Measurements from ENCODE around the gene GTF2H4. TPM values are rescaled to one million over a fixed set of nuclear protein-coding genes. Genes with fewer than 3 reads are reported as not detected.

Gene GTF2H4
- total and polyA plus RNA-seq, 4 donors: 6.2 to 15.8 (median 12.3) TPM

- H3K27me3 ChIP-seq (ENCODE audit: control insufficient read depth in 4 of 4, insufficient read depth in 4 of 4, low read length in 3 of 4): peaks cover 0 to 5% (median 2%) of the 10 kb centered on the region in 4 donors
- H3K4me3 ChIP-seq (ENCODE audit: low read depth in 1 of 3, low read length in 3 of 3): no peak within 1 kb of the TSS
- H3K36me3 ChIP-seq (ENCODE audit: control insufficient read depth in 4 of 4, insufficient read depth in 3 of 4, low read depth in 1 of 4, low read length in 3 of 4): no peaks in the 10 kb centered on the region
- no peak for DNase-seq (ENCODE audit: low spot score)
- no peak within 1 kb of the TSS for H3K27ac ChIP-seq (ENCODE audit: low read depth in 1 of 2, low read length in 2 of 2)
- WGBS: 44% methylated on average over 16 of the region's 16 CpGs
- TF ChIP-seq RXRA (IDR thresholded peaks at IDR 0.05) (peak in 1 of 2 donors; percentile 27), ATF3 (IDR thresholded peaks at IDR 0.05) (no peak)
- H3K4me1 ChIP-seq (ENCODE audit: control insufficient read depth in 4 of 4, insufficient read depth in 4 of 4, low read length in 3 of 4): no peaks in the 10 kb centered on the region
- H3K9ac ChIP-seq (ENCODE audit: low read depth in 1 of 2, low read length in 2 of 2): no peak within 1 kb of the TSS
- H3K9me3 ChIP-seq (ENCODE audit: control insufficient read depth in 4 of 4, low read length in 3 of 4): no peaks in the 10 kb centered on the region
Observed at GRCh38 chr6:30940361-30940986, 32.5 kb downstream of the GTF2H4 start, which contains the start of gene MUCL3. Gene MUCL3 (plus strand): TSS chr6:30940973. CDS start chr6:30941000, 27 bp downstream.

- Histone ChIP-seq H3K4me3 (ENCODE audit: low read depth in 1 of 3, low read length in 3 of 3) (no peak overlapping the region), H3K9me3 (ENCODE audit: control insufficient read depth in 4 of 4, low read length in 3 of 4) (no peaks in the 10 kb centered on the region), H3K9ac (ENCODE audit: low read depth in 1 of 2, low read length in 2 of 2) (no peak overlapping the region), H3K27me3 (ENCODE audit: control insufficient read depth in 4 of 4, insufficient read depth in 4 of 4, low read length in 3 of 4) (peaks cover 0 to 2% (median under 1%) of the 10 kb centered on the region in 4 donors), H3K27ac (ENCODE audit: low read depth in 1 of 2, low read length in 2 of 2) (no peak overlapping the region), H3K4me1 (ENCODE audit: control insufficient read depth in 4 of 4, insufficient read depth in 4 of 4, low read length in 3 of 4) (no peaks in the 10 kb centered on the region), H3K36me3 (ENCODE audit: control insufficient read depth in 4 of 4, insufficient read depth in 3 of 4, low read depth in 1 of 4, low read length in 3 of 4) (no peaks in the 10 kb centered on the region)
- TF ChIP-seq CTCF (IDR thresholded peaks at IDR 0.05; ENCODE audit: low read depth, low read length, missing input control): peak; percentile 29
- TF ChIP-seq RAD21 (IDR thresholded peaks at IDR 0.05): peak; percentile 44 to 62
- TF ChIP-seq HNF4A (conservative IDR thresholded peaks at IDR 0.05): no peak
- TF ChIP-seq EGR1 (IDR thresholded peaks at IDR 0.05; ENCODE audit: low read depth in 2 of 2): no peak
- WGBS: 19% methylated on average over 15 of the region's 15 CpGs
- no peak for DNase-seq (ENCODE audit: low spot score)
Observed at GRCh38 chr6:30942338-30943060, 34.5 kb downstream of the GTF2H4 start.

GRCh38 chr6:30944051-30944450, 36.0 kb downstream of the GTF2H4 start:
- TF ChIP-seq TAF1 (conservative IDR thresholded peaks at IDR 0.05): no peak
- TF ChIP-seq SP1 (IDR thresholded peaks at IDR 0.05): no peak
- no peak for TF ChIP-seq JUND (IDR thresholded peaks at IDR 0.05)
- no peak for TF ChIP-seq RAD21 (IDR thresholded peaks at IDR 0.05)
- TF ChIP-seq FOXA2 (IDR thresholded peaks at IDR 0.05): no peak
- no peak for TF ChIP-seq GABPA (IDR thresholded peaks at IDR 0.05 in 1 of 2, conservative IDR thresholded peaks at IDR 0.05 in 1 of 2)
- no peak for TF ChIP-seq ATF3 (IDR thresholded peaks at IDR 0.05)
- H3K36me3 ChIP-seq (ENCODE audit: control insufficient read depth in 4 of 4, insufficient read depth in 3 of 4, low read depth in 1 of 4, low read length in 3 of 4): no peaks in the 10 kb centered on the region
- no peak overlapping the region for H3K4me3 ChIP-seq (ENCODE audit: low read depth in 1 of 3, low read length in 3 of 3)
- H3K9me3 ChIP-seq (ENCODE audit: control insufficient read depth in 4 of 4, low read length in 3 of 4): no peaks in the 10 kb centered on the region
- no peaks in the 10 kb centered on the region for H3K4me1 ChIP-seq (ENCODE audit: control insufficient read depth in 4 of 4, insufficient read depth in 4 of 4, low read length in 3 of 4)
- no peak overlapping the region for H3K9ac ChIP-seq (ENCODE audit: low read depth in 1 of 2, low read length in 2 of 2)
- H3K27ac ChIP-seq (ENCODE audit: low read depth in 1 of 2, low read length in 2 of 2): no peak overlapping the region
- WGBS: 89% methylated on average over 4 of the region's 4 CpGs
- peaks cover 0 to 2% (median 0%) of the 10 kb centered on the region in 4 donors for H3K27me3 ChIP-seq (ENCODE audit: control insufficient read depth in 4 of 4, insufficient read depth in 4 of 4, low read length in 3 of 4)
- DNase-seq (ENCODE audit: low spot score): no peak
